BE2C (cell line): ENCODE data around the gene CRISPLD2.

Experiments
- DNase-seq: peaks from one replicate; pipeline ENCODE4 v3.0.0-alpha.2; 2020
- H3K27me3 ChIP-seq: fragments of 250-450 bp; sonication (Bioruptor Pico); 2 replicates; pipeline ENCODE4 v1.5.1; 2020; ENCODE audit warnings: mild to moderate bottlenecking
- H3K36me3 ChIP-seq: fragments of 250-450 bp; sonication (Bioruptor Pico); 2 replicates; pipeline ENCODE4 v1.5.1; 2020; ENCODE audit warnings: mild to moderate bottlenecking
- H3K4me1 ChIP-seq: fragments of 250-450 bp; sonication (Bioruptor Pico); 2 replicates; pipeline ENCODE4 v1.5.1; 2020
- H3K4me3 ChIP-seq: 2 replicates; pipeline ENCODE4 v1.5.1; 2011; ENCODE audit warnings: low read depth, low read length
- H3K9me3 ChIP-seq: fragments of 250-450 bp; sonication (Bioruptor Pico); 2 replicates; pipeline ENCODE4 v1.5.1; 2020
- TF ChIP-seq, protein P1 (sequence below): IDR thresholded peaks from 2 replicates; pipeline ENCODE4 v1.5.1; 2012; ENCODE audit warnings: mild to moderate bottlenecking, low read depth, low read length

The CRISPLD2 gene

DNA sequence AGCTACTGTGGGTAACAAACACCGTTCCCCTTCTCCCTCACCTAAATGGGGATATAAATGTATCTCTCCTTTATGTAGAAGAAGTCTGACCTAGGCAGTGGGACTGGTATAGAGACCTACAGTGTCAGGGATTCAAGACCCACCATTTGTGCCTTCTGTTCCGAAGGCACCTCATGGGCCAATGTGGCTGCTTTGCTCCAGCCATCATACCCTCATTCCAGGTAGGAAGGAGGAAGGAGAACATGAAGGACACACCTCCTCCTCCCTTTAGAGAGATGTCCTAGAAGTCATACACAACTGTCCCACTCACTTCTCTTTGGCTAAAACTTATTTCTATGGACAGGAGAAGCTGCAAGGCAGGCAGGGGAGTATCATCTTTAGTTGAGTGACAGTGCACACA, 8.3 kb upstream of the CRISPLD2 start:
- H3K4me1 ChIP-seq = peaks cover 7% of the 10 kb centered on the region
- no peaks in the 10 kb centered on the region for H3K27me3 ChIP-seq
- DNase-seq = no peak
- TF ChIP-seq, protein P1, sequence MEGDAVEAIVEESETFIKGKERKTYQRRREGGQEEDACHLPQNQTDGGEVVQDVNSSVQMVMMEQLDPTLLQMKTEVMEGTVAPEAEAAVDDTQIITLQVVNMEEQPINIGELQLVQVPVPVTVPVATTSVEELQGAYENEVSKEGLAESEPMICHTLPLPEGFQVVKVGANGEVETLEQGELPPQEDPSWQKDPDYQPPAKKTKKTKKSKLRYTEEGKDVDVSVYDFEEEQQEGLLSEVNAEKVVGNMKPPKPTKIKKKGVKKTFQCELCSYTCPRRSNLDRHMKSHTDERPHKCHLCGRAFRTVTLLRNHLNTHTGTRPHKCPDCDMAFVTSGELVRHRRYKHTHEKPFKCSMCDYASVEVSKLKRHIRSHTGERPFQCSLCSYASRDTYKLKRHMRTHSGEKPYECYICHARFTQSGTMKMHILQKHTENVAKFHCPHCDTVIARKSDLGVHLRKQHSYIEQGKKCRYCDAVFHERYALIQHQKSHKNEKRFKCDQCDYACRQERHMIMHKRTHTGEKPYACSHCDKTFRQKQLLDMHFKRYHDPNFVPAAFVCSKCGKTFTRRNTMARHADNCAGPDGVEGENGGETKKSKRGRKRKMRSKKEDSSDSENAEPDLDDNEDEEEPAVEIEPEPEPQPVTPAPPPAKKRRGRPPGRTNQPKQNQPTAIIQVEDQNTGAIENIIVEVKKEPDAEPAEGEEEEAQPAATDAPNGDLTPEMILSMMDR = no peak
- H3K36me3 ChIP-seq = no peaks in the 10 kb centered on the region
- no peak overlapping the region for H3K4me3 ChIP-seq
- H3K9me3 ChIP-seq = no peaks in the 10 kb centered on the region

DNA sequence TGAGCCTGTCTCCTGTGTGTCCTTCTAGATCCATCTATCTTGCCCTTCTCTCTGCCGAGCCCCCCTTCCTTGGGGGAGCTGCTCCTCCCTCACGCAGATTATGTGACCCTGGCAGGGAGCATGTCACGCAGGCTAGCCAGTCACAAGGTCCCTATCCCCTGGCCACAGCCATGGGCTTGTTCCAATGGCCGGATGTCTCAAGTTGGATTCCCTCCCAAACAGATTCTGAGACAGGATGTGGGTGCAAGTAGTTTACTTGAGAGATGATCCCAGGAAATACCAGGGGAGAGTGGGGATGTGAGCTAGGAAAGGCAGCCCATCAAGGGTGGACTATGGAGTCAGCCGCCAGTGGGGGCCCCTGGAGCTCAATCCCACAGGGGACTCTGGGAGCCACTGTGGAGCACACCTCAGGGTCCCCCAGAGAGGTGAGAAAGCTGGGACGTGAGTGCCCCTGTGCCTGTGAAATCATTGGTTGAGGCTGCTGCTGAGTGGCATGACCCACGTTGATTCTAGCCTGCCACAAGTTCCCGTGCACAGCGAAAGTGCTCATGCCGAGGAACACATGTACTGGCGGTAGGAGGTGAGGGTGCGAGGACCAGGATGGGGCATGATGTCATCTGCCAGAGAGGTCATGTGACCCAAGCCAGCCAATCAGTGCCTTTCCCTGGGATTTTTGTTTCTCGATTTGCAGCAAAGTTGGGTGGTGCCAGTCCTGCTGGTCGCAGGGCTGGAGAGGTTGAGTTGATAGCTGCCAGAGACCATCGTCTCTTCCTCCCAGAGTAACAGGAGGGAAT, 6.4 kb upstream of the CRISPLD2 start:
- H3K9me3 ChIP-seq = no peaks in the 10 kb centered on the region
- no peaks in the 10 kb centered on the region for H3K4me1 ChIP-seq
- no peak for DNase-seq
- H3K4me3 ChIP-seq = no peak overlapping the region
- no peaks in the 10 kb centered on the region for H3K36me3 ChIP-seq
- TF ChIP-seq, protein P1 = no peak
- H3K27me3 ChIP-seq = no peaks in the 10 kb centered on the region

DNA sequence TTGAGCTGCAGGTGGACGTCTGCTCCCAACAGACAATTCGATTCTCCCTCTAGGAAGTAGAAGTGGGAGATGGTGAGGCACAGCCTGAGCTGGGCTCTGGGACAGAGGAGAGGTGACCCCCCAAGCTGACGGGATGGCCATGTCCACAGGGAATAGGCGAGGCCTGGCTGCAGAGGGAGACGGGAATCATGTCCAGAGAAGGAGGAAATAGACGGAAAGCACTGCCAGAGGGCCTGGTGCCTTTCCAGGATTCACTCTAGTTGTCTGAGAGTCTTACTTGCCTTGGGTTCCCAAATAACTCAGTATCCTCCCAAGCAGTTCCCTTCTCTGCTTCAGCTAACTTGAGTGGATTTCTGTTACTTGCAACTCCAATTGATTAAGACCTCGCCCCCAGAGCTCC, 4.3 kb upstream of the CRISPLD2 start:
- no peaks in the 10 kb centered on the region for H3K36me3 ChIP-seq
- H3K27me3 ChIP-seq = no peaks in the 10 kb centered on the region
- TF ChIP-seq, protein P1 = no peak

DNA sequence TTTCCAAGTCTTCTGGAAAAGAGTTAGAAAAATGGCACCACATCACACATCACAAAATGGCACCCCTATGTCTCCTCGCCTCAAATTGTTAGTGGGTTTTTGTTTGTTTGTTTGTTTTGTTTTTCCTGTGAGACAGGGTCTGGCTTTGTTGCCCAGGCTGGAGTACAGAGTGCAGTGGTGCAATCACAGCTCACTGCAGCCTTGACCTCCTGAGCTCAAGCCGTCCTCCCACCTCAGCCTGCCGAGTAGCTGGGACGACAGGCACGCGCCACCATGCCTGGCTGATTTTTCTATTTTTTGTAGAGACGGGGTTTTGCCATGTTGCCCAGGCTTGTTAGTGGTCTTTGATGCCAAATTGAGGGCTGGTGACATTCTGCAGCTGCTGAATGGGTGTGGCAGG, 3.8 kb upstream of the CRISPLD2 start:
- Histone ChIP-seq H3K27me3 (no peaks in the 10 kb centered on the region), H3K4me3 (no peak overlapping the region), H3K4me1 (peaks cover 4% of the 10 kb centered on the region), H3K9me3 (no peaks in the 10 kb centered on the region), H3K36me3 (no peaks in the 10 kb centered on the region)
- DNase-seq = no peak
- TF ChIP-seq, protein P1 = no peak

More for the DNA sequence above, 4.3 kb upstream of the CRISPLD2 start:
- no peak for DNase-seq
- Histone ChIP-seq H3K9me3 (no peaks in the 10 kb centered on the region), H3K4me1 (peaks cover 4% of the 10 kb centered on the region), H3K4me3 (no peak overlapping the region)

DNA sequence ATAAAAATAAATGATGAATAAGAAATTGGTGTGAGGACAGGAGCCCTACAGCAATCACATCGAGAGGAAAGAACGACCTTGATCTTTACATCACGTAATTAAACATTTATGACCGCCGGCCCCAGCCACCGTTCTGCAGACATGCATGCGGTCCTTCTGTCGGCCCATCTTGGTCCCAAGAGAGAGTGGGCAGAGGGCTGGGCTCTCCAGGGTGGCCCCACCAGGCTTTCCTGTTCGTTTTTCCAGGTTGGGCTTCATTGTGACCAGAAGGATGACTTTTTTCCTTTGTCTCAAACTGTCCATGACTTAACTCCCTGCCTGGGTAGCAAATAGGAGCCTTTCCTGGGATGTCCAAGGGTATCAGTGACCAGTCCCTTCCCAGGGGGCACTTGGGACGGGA, 3.3 kb upstream of the CRISPLD2 start:
- Histone ChIP-seq H3K4me3 (no peak overlapping the region), H3K36me3 (no peaks in the 10 kb centered on the region), H3K4me1 (peaks cover 4% of the 10 kb centered on the region), H3K9me3 (no peaks in the 10 kb centered on the region), H3K27me3 (no peaks in the 10 kb centered on the region)
- DNase-seq = no peak
- TF ChIP-seq, protein P1 = no peak

DNA sequence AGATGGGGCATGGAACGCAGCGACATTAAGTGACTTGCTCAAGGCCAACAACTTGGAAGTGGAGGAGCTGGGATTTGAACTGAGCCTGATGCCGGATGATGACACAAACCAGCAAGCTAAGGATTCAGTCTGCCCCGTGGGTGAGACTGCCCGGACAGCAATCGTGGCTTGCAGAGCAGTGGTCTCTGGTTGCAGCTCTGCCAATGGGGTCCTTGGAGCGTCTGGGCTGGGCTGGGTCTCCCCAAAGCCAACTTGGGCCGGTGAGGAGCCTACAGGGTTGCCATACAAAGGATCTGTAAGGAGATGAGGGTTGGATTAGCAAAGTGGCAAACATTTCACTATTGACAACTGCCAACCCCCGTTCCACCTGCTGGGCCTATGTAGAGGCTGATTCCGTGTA, 2.6 kb upstream of the CRISPLD2 start:
- no peak overlapping the region for H3K4me3 ChIP-seq
- H3K9me3 ChIP-seq = no peaks in the 10 kb centered on the region
- H3K27me3 ChIP-seq = no peaks in the 10 kb centered on the region
- DNase-seq = no peak
- TF ChIP-seq, protein P1 = no peak
- no peaks in the 10 kb centered on the region for H3K36me3 ChIP-seq
- H3K4me1 ChIP-seq = peaks cover 4% of the 10 kb centered on the region
